Neural cell (in vitro differentiated cells): Measurements from ENCODE around the gene PLD1. TPM values are rescaled to one million over a fixed set of nuclear protein-coding genes. Genes with fewer than 3 reads are reported as not detected.
"Not testable (repeated sequence)": the region's sequence is repeated elsewhere in the genome, so short reads cannot be mapped to it uniquely, and the experiment has no call there.

ENCODE experiments used
- H2AFZ ChIP-seq: fragments of 200-600, 300-800 bp; sonication (generic), shearing (Covaris generic); 2 replicates; pipeline ENCODE4 v1.6.0; 2014; ENCODE audit warnings: low read depth, mild to moderate bottlenecking, antibody characterized with exemption, low read length, moderate library complexity
- H3F3A ChIP-seq: fragments of 200-600 bp; shearing (Covaris generic); 2 replicates; pipeline ENCODE4 v1.6.1; 2016; ENCODE audit warnings: mild to moderate bottlenecking, moderate library complexity, mixed read lengths, antibody characterized with exemption, low read length; ENCODE audit not compliant: insufficient read depth, poor library complexity, severe bottlenecking
- H3K27ac ChIP-seq: fragments of 200-600, 300-800 bp; sonication (generic), shearing (Covaris generic); 2 replicates; pipeline ENCODE4 v1.5.1; 2014; ENCODE audit warnings: mild to moderate bottlenecking, low read length, moderate library complexity
- H3K27me3 ChIP-seq: fragments of 300-800, 200-600 bp; sonication (generic), shearing (Covaris generic); 2 replicates; pipeline ENCODE4 v1.6.0; 2014; ENCODE audit warnings: mild to moderate bottlenecking, low read depth, low read length, moderate library complexity; ENCODE audit not compliant: insufficient read depth
- H3K36me3 ChIP-seq: fragments of 300-800, 200-600 bp; sonication (generic), shearing (Covaris generic); 2 replicates; pipeline ENCODE4 v1.5.1; 2014; ENCODE audit warnings: mild to moderate bottlenecking, antibody characterized with exemption, low read length, moderate library complexity; ENCODE audit not compliant: insufficient read depth
- H3K4me2 ChIP-seq: fragments of 300-800, 200-600 bp; sonication (generic), shearing (Covaris generic); 2 replicates; pipeline ENCODE4 v1.6.0; 2014; ENCODE audit warnings: mild to moderate bottlenecking, low read length
- H3K4me3 ChIP-seq: fragments of 300-800, 200-600 bp; sonication (generic), shearing (Covaris generic); 2 replicates; pipeline ENCODE4 v1.5.1; 2014; ENCODE audit warnings: mild to moderate bottlenecking, low read length, moderate library complexity
- H3K79me2 ChIP-seq: fragments of 200-600 bp; shearing (Covaris generic); replicated peaks from 2 replicates; pipeline ENCODE4 v1.6.0; 2014; ENCODE audit warnings: mild to moderate bottlenecking, low read length, moderate library complexity; ENCODE audit not compliant: insufficient read depth
- H3K9ac ChIP-seq: fragments of 300-800, 200-600 bp; sonication (generic), shearing (Covaris generic); 2 replicates; pipeline ENCODE4 v1.6.1; 2016; ENCODE audit warnings: mild to moderate bottlenecking, low read length, mixed read lengths
- H3K9me2 ChIP-seq: fragments of 200-600 bp; shearing (Covaris generic); 2 replicates; pipeline ENCODE4 v1.6.1; 2016; ENCODE audit warnings: mild to moderate bottlenecking, low read length, mixed read lengths; ENCODE audit not compliant: insufficient read depth
- H3K9me3 ChIP-seq: fragments of 200-600, 300-800 bp; sonication (generic), shearing (Covaris generic); 2 replicates; pipeline ENCODE4 v1.6.1; 2016; ENCODE audit warnings: mild to moderate bottlenecking, mixed run types, low read length, moderate library complexity, mixed read lengths
- H4K20me1 ChIP-seq: fragments of 200-600 bp; shearing (Covaris generic); 2 replicates; pipeline ENCODE4 v1.6.1; 2016; ENCODE audit warnings: mild to moderate bottlenecking, mixed run types; ENCODE audit not compliant: insufficient read depth
- CTCF ChIP-seq: fragments of 450-650 bp; IDR thresholded peaks from 2 replicates; pipeline ENCODE4 v1.5.1; 2014; ENCODE audit warnings: antibody characterized with exemption, mild to moderate bottlenecking, moderate library complexity; ENCODE audit not compliant: poor library complexity, severe bottlenecking
- EP300 ChIP-seq: fragments of 450-650 bp; conservative IDR thresholded peaks from 2 replicates; pipeline ENCODE4 v1.6.1; 2014; ENCODE audit warnings: antibody characterized with exemption, mild to moderate bottlenecking, moderate library complexity; ENCODE audit not compliant: poor library complexity, severe bottlenecking
- EZH2 ChIP-seq: fragments of 200-600, 300-800 bp; shearing (Covaris generic), sonication (generic); IDR thresholded peaks from 2 replicates; pipeline ENCODE4 v1.6.1; 2014; ENCODE audit warnings: antibody characterized with exemption, low read length, borderline replicate concordance, mild to moderate bottlenecking; ENCODE audit not compliant: insufficient read depth, poor library complexity, severe bottlenecking
- MXI1 ChIP-seq: fragments of 450-650 bp; conservative IDR thresholded peaks from 2 replicates; pipeline ENCODE4 v1.6.1; 2014; ENCODE audit warnings: antibody characterized with exemption, mild to moderate bottlenecking; ENCODE audit not compliant: poor library complexity, severe bottlenecking
- POLR2AphosphoS5 ChIP-seq: IDR thresholded peaks from 2 replicates; pipeline ENCODE4 v1.6.1; 2012
- RAD21 ChIP-seq: fragments of 450-650 bp; conservative IDR thresholded peaks from 2 replicates; pipeline ENCODE4 v1.6.1; 2014; ENCODE audit warnings: antibody characterized with exemption, mild to moderate bottlenecking, moderate library complexity
- SMC3 ChIP-seq: fragments of 450-650 bp; conservative IDR thresholded peaks from 2 replicates; pipeline ENCODE4 v1.6.1; 2014; ENCODE audit warnings: antibody characterized with exemption, mild to moderate bottlenecking, moderate library complexity; ENCODE audit not compliant: poor library complexity
- TAF1 ChIP-seq: IDR thresholded peaks from 2 replicates; pipeline ENCODE4 v1.6.1; 2012; ENCODE audit warnings: low read depth
- polyA plus RNA-seq: library from polyadenylated mRNA; depleted of rRNA; stranded (reverse); fragments of >200 nt; gene quantifications from 2 replicates; pipeline ENCODE4 v1.2.3, GENCODE V29; 2014
- TF ChIP-seq, protein P1 (sequence below): IDR thresholded peaks from 2 replicates; pipeline ENCODE4 v1.6.1; 2012; ENCODE audit warnings: borderline replicate concordance

The PLD1 gene
- polyA plus RNA-seq, 1 donor from 2014 or later = 0.06 TPM

DNA sequence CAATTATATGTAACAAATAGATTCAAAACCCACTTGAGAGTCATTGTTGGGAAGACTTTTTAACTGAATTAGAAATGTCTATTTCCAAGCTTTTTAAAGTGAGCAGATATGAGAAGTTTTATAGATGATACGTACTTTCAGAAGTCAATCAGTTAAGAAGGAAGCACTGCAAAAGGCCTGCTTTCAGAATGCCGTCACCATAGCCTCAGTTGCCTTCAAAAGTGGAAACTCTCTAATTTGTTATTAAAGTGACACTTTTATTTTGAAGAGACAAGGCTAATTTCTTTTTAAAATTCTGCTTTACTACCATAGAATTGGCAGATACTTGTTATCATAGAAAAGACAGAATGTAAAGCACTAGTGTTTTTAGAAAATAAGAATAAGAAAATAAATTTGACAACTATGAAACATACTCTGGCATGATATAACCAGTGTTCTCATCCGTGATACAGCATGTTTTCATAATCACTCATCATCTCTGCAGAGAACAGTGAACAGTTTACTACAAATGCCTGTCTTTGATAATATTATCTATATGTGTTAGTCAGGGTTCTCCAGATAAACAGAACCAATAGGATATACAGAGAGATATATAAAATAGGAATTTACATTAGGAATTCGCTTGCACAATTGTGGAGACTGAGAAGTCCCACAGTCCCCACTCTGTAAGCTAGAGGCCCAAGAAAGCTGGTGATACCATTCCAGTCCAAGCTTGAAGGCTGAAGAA is 7.0 kb upstream of the PLD1 start:
- H4K20me1 ChIP-seq = no peaks in the 10 kb centered on the region
- no peaks in the 10 kb centered on the region for H3K79me2 ChIP-seq
- no peaks in the 10 kb centered on the region for H3K9me2 ChIP-seq
- no peak overlapping the region for H3K4me3 ChIP-seq
- H3K27me3 ChIP-seq = no peaks in the 10 kb centered on the region
- no peak overlapping the region for H3K4me2 ChIP-seq
- H2AFZ ChIP-seq = no peak overlapping the region
- no peak overlapping the region for H3K9ac ChIP-seq
- no peaks in the 10 kb centered on the region for H3F3A ChIP-seq
- H3K36me3 ChIP-seq = no peaks in the 10 kb centered on the region
- no peak overlapping the region for H3K27ac ChIP-seq
- TF ChIP-seq, protein P1, sequence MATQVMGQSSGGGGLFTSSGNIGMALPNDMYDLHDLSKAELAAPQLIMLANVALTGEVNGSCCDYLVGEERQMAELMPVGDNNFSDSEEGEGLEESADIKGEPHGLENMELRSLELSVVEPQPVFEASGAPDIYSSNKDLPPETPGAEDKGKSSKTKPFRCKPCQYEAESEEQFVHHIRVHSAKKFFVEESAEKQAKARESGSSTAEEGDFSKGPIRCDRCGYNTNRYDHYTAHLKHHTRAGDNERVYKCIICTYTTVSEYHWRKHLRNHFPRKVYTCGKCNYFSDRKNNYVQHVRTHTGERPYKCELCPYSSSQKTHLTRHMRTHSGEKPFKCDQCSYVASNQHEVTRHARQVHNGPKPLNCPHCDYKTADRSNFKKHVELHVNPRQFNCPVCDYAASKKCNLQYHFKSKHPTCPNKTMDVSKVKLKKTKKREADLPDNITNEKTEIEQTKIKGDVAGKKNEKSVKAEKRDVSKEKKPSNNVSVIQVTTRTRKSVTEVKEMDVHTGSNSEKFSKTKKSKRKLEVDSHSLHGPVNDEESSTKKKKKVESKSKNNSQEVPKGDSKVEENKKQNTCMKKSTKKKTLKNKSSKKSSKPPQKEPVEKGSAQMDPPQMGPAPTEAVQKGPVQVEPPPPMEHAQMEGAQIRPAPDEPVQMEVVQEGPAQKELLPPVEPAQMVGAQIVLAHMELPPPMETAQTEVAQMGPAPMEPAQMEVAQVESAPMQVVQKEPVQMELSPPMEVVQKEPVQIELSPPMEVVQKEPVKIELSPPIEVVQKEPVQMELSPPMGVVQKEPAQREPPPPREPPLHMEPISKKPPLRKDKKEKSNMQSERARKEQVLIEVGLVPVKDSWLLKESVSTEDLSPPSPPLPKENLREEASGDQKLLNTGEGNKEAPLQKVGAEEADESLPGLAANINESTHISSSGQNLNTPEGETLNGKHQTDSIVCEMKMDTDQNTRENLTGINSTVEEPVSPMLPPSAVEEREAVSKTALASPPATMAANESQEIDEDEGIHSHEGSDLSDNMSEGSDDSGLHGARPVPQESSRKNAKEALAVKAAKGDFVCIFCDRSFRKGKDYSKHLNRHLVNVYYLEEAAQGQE = no peak
- TF ChIP-seq MXI1 (no peak), POLR2AphosphoS5 (no peak), EZH2 (no peak), RAD21 (no peak), EP300 (no peak), TAF1 (no peak), CTCF (no peak), SMC3 (no peak)
- no peaks in the 10 kb centered on the region for H3K9me3 ChIP-seq

DNA sequence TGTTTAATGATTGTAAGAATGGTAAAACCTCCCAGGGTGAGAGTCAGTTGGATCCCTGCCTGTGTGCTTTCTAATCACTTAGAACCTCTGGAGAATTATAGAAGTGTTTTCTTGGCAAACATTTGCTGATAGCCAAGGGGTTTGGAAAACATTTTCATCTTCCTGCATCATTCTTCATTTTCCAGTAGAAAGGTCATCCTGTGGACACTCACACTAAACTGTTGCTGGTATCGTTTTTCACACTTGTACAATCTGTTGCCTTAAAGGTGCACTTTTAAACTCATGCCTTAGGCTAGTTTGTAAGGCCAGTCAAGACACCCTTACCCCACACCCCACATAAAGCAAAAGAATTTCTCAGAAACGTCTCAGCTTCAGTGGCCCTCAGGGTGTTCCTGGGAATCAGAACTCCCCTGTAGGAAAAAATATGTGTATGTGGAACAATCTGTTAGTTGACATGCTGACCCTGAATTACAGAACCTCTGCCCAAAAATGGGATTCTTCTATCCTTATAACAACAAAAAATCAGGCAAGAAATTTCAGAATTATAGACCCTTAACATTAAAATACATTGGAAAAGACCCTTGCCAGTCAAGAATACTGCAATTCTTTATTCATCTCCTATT is 5.8 kb upstream of the PLD1 start:
- Histone ChIP-seq H3K27ac (no peak overlapping the region), H3K9me2 (no peaks in the 10 kb centered on the region), H4K20me1 (no peaks in the 10 kb centered on the region), H3K9me3 (no peaks in the 10 kb centered on the region), H3K36me3 (no peaks in the 10 kb centered on the region), H3K4me2 (no peak overlapping the region), H3K9ac (no peak overlapping the region), H2AFZ (no peak overlapping the region), H3F3A (no peaks in the 10 kb centered on the region), H3K4me3 (no peak overlapping the region), H3K79me2 (no peaks in the 10 kb centered on the region), H3K27me3 (peaks cover 3% of the 10 kb centered on the region)
- no peak for TF ChIP-seq TAF1
- TF ChIP-seq CTCF = no peak
- TF ChIP-seq SMC3 = no peak
- TF ChIP-seq EP300 = no peak
- TF ChIP-seq MXI1 = no peak
- no peak for TF ChIP-seq EZH2
- TF ChIP-seq RAD21 = no peak
- TF ChIP-seq, protein P1 = no peak

DNA sequence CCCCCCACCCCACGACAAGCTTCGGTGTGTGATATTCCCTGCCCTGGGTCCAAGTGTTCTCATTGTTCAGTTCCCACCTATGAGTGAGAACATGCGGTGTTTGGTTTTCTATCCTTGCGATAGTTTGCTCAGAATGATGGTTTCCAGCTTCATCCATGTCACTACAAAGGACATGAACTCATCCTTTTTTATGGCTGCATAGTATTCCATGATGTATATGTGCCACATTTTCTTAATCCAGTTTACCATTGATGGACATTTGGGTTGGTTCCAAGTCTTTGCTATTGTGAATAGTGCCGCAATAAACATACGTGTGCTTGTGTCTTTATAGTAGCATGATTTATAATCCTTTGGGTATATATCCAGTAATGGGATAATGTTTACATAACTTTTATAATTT is 4.4 kb upstream of the PLD1 start:
- not testable (repeated sequence) for H2AFZ ChIP-seq, H3K9me2 ChIP-seq, H3K36me3 ChIP-seq, H3K4me2 ChIP-seq, H3K9ac ChIP-seq, H3F3A ChIP-seq, H3K9me3 ChIP-seq, H3K4me3 ChIP-seq, H3K79me2 ChIP-seq, H3K27ac ChIP-seq, H4K20me1 ChIP-seq
- H3K27me3 ChIP-seq = peaks cover 17% of the 10 kb centered on the region
